ENCODE data around the gene EIPR1.

Gene EIPR1

DNA sequence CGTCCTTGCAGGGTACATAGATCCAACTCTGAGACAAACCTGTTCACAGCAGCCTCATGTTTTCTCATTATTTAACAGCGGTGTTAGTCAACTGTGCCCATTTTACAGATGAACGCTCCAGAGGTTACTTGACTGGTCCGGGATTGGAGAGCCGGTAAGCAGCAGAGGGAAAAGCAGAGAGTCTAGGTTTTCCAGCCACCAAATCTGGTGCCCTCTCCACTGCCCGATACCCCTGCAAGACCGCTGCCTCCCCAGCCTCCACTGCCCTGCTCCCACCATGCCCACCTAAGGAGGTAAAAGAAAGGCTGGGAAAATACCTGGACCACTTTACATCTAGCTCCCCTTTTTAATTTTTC is 51.5 kb downstream of the EIPR1 start:
- no peaks in the 10 kb centered on the region for H3K27me3 ChIP-seq (ENCODE audit: control insufficient read depth, insufficient read depth, low read length, poor library complexity, severe bottlenecking)
- no peak overlapping the region for H3K4me3 ChIP-seq (ENCODE audit: insufficient read depth, low read depth, low read length)
- no peaks in the 10 kb centered on the region for H3K36me3 ChIP-seq (ENCODE audit: control insufficient read depth, insufficient read depth, low read length)
- no peak overlapping the region for H3K27ac ChIP-seq (ENCODE audit: insufficient read depth, low read depth, low read length, poor library complexity, severe bottlenecking)
- H3K9me3 ChIP-seq (ENCODE audit: control insufficient read depth, low read length): no peaks in the 10 kb centered on the region
- WGBS, 2 experiments: 96% methylated on average over 7 of the region's 7 CpGs
- H3K4me1 ChIP-seq (ENCODE audit: control insufficient read depth, insufficient read depth, low read length): peaks cover 4% of the 10 kb centered on the region

GRCh38 chr2:3325458-3326181 is 52.0 kb downstream of the EIPR1 start:
- no peak overlapping the region for H3K27ac ChIP-seq (ENCODE audit: insufficient read depth, low read depth, low read length, poor library complexity, severe bottlenecking)
- peaks cover 4% of the 10 kb centered on the region for H3K4me1 ChIP-seq (ENCODE audit: control insufficient read depth, insufficient read depth, low read length)
- no peaks in the 10 kb centered on the region for H3K27me3 ChIP-seq (ENCODE audit: control insufficient read depth, insufficient read depth, low read length, poor library complexity, severe bottlenecking)
- H3K4me3 ChIP-seq (ENCODE audit: insufficient read depth, low read depth, low read length): no peak overlapping the region
- no peaks in the 10 kb centered on the region for H3K36me3 ChIP-seq (ENCODE audit: control insufficient read depth, insufficient read depth, low read length)
- H3K9me3 ChIP-seq (ENCODE audit: control insufficient read depth, low read length): no peaks in the 10 kb centered on the region
- WGBS, 2 experiments: 78 to 80% methylated on average over 11 of the region's 11 CpGs

DNA sequence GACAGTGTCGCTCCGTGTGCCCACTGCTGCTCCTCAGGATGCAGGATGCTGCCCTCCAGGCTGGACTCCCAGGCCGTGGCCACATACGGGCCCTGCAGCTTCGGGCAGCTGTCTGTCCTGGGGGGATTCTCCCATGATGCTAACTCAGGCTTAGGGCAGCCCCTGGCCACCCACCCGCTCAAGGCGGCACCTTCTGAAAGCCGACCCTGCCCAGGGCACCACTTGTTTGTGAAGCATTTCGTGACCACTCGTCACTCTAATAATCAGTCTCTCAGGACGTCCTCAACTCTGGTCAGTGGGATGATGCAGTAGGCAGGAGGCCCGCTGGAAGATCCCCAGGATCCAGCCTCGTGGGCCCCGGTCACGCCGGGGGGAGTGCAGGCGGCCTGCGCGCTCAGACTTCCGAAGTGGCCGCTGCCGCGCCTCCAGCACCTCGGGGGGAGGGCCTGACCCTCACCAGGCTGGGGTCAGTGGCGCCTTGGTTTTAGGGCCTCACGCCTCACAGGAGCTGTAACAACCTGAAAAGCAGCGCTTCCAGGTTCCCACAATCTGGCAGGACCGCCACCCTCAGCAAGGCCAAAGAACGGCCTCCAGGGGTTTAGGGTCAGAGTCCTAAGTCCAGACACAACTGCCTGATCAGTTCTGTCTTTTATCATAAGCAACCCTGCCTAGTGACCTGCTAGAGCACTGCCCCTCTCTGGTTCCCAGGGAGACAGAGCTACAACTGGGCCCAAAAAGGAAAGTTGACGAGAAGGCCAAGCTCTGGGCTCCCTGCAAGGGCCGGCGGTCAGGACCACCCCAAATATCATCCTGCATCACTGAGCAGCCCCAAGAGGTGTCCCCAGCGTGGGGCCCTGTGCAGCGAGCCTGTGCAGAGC is 53.0 kb downstream of the EIPR1 start:
- Histone ChIP-seq H3K4me1 (ENCODE audit: control insufficient read depth, insufficient read depth, low read length) (peaks cover 4% of the 10 kb centered on the region), H3K36me3 (ENCODE audit: control insufficient read depth, insufficient read depth, low read length) (no peaks in the 10 kb centered on the region), H3K4me3 (ENCODE audit: insufficient read depth, low read depth, low read length) (no peak overlapping the region), H3K27ac (ENCODE audit: insufficient read depth, low read depth, low read length, poor library complexity, severe bottlenecking) (no peak overlapping the region), H3K9me3 (ENCODE audit: control insufficient read depth, low read length) (no peaks in the 10 kb centered on the region), H3K27me3 (ENCODE audit: control insufficient read depth, insufficient read depth, low read length, poor library complexity, severe bottlenecking) (no peaks in the 10 kb centered on the region)
- WGBS, 2 experiments: 95% methylated on average over 34 of the region's 34 CpGs

DNA sequence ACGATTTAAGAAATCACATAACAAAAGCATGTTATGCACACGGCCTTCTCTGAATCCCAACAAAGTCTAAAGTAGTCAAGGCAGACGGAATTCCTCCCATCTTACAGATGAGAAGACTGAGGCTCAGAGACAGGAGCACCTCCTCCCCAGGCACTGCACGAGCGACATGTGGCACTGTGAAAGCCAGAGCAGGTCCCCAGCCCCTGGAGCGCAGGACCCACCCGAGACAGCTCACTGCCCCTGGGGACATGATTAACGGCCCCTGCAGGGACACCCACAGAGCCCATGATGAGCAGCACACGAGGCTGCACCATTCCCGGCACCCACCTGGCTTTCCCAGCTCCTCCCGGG is 53.6 kb downstream of the EIPR1 start:
- 94% methylated on average over 11 of the region's 11 CpGs for WGBS, 2 experiments
- no peak overlapping the region for H3K27ac ChIP-seq (ENCODE audit: insufficient read depth, low read depth, low read length, poor library complexity, severe bottlenecking)
- H3K27me3 ChIP-seq (ENCODE audit: control insufficient read depth, insufficient read depth, low read length, poor library complexity, severe bottlenecking): no peaks in the 10 kb centered on the region
- no peak overlapping the region for H3K4me3 ChIP-seq (ENCODE audit: insufficient read depth, low read depth, low read length)
- H3K9me3 ChIP-seq (ENCODE audit: control insufficient read depth, low read length): no peaks in the 10 kb centered on the region
- peaks cover 4% of the 10 kb centered on the region for H3K4me1 ChIP-seq (ENCODE audit: control insufficient read depth, insufficient read depth, low read length)
- H3K36me3 ChIP-seq (ENCODE audit: control insufficient read depth, insufficient read depth, low read length): no peaks in the 10 kb centered on the region

- 94 to 95% methylated on average over 19 of the region's 19 CpGs for WGBS, 2 experiments
- Histone ChIP-seq H3K4me3 (ENCODE audit: insufficient read depth, low read depth, low read length) (no peak overlapping the region), H3K36me3 (ENCODE audit: control insufficient read depth, insufficient read depth, low read length) (no peaks in the 10 kb centered on the region), H3K27me3 (ENCODE audit: control insufficient read depth, insufficient read depth, low read length, poor library complexity, severe bottlenecking) (no peaks in the 10 kb centered on the region), H3K9me3 (ENCODE audit: control insufficient read depth, low read length) (no peaks in the 10 kb centered on the region), H3K4me1 (ENCODE audit: control insufficient read depth, insufficient read depth, low read length) (peaks cover 4% of the 10 kb centered on the region), H3K27ac (ENCODE audit: insufficient read depth, low read depth, low read length, poor library complexity, severe bottlenecking) (no peak overlapping the region)
Observed at GRCh38 chr2:3323360-3324035, 54.1 kb downstream of the EIPR1 start.

GRCh38 chr2:3322311-3322970 is 55.2 kb downstream of the EIPR1 start:
- Histone ChIP-seq H3K27me3 (ENCODE audit: control insufficient read depth, insufficient read depth, low read length, poor library complexity, severe bottlenecking) (no peaks in the 10 kb centered on the region), H3K9me3 (ENCODE audit: control insufficient read depth, low read length) (no peaks in the 10 kb centered on the region), H3K27ac (ENCODE audit: insufficient read depth, low read depth, low read length, poor library complexity, severe bottlenecking) (no peak overlapping the region), H3K36me3 (ENCODE audit: control insufficient read depth, insufficient read depth, low read length) (no peaks in the 10 kb centered on the region), H3K4me3 (ENCODE audit: insufficient read depth, low read depth, low read length) (no peak overlapping the region), H3K4me1 (ENCODE audit: control insufficient read depth, insufficient read depth, low read length) (peaks cover 4% of the 10 kb centered on the region)
- WGBS, 2 experiments: 94 to 95% methylated on average over 18 of the region's 18 CpGs

GRCh38 chr2:3321825-3322224 is 55.8 kb downstream of the EIPR1 start:
- Histone ChIP-seq H3K9me3 (ENCODE audit: control insufficient read depth, low read length) (no peaks in the 10 kb centered on the region), H3K4me1 (ENCODE audit: control insufficient read depth, insufficient read depth, low read length) (peaks cover 4% of the 10 kb centered on the region), H3K36me3 (ENCODE audit: control insufficient read depth, insufficient read depth, low read length) (no peaks in the 10 kb centered on the region), H3K27me3 (ENCODE audit: control insufficient read depth, insufficient read depth, low read length, poor library complexity, severe bottlenecking) (no peaks in the 10 kb centered on the region), H3K27ac (ENCODE audit: insufficient read depth, low read depth, low read length, poor library complexity, severe bottlenecking) (no peak overlapping the region), H3K4me3 (ENCODE audit: insufficient read depth, low read depth, low read length) (no peak overlapping the region)
- WGBS, 2 experiments: 94 to 96% methylated on average over 17 of the region's 17 CpGs

DNA sequence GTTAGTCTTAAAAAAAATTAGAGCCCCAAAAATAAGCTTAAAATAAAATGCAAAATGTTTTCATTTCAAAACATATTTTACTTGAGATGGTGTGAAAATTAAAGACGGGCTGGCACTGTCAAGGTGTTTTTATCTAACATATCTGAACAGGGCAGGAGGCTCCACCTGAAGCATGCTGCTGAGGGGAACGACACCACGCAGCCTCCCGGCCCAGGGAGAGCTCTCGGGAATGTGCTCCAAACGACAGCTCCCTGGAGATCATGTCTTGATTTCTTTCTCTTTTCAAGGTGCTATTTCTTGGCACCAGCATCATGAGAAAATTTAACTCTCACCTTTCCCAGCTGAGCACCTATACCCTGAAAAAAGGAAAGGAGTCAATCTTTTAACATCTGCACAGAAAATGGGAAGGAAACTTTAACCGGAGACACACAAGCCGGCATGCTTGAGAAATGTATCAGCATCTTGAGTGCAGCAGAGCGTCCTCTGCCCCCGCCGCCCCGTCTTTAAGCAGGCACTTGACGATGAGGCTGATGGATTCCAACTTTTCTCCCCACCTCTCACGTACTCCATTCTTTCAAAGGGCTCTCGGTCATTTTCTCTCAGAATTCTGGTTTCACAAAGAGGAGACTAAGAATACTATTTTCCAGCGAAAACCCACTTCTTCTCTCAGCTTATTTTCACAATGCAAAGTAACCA is 56.6 kb downstream of the EIPR1 start:
- Histone ChIP-seq H3K4me1 (ENCODE audit: control insufficient read depth, insufficient read depth, low read length) (peaks cover 4% of the 10 kb centered on the region), H3K36me3 (ENCODE audit: control insufficient read depth, insufficient read depth, low read length) (no peaks in the 10 kb centered on the region), H3K4me3 (ENCODE audit: insufficient read depth, low read depth, low read length) (no peak overlapping the region), H3K27ac (ENCODE audit: insufficient read depth, low read depth, low read length, poor library complexity, severe bottlenecking) (no peak overlapping the region), H3K27me3 (ENCODE audit: control insufficient read depth, insufficient read depth, low read length, poor library complexity, severe bottlenecking) (no peaks in the 10 kb centered on the region), H3K9me3 (ENCODE audit: control insufficient read depth, low read length) (no peaks in the 10 kb centered on the region)
- 73 to 76% methylated on average over 16 of the region's 16 CpGs for WGBS, 2 experiments

DNA sequence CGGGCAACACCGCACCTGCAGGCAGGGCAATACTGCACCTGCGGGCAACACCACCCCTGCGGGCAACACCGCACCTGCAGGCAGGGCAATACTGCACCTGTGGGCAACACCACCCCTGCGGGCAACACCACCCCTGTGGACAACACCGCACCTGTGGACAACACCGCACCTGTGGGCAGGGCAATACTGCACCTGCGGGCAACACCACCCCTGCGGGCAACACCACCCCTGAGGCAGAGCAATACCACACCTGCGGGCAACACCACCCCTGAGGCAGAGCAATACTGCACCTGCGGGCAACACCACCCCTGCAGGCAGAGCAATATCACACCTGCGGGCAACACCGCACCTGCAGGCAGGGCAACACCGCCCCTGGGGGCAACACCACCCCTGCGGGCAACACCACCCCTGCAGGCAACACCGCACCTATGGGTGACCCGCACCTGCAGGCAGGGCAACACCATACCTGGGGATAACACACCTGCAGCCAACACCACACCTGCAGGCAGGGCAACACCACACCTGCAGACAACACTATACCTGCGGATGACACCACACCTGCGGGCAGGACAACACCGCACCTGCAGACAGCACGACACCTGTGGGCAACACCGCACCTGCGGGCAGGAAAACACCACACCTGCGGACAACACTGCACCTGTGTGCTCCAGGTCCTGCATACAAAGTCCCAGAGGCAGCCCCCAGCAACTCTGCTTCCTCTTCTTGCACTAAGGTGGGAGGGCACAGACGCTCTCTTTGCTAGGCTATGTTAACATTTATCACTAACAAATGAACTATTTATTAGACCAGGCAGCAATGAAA is 57.7 kb downstream of the EIPR1 start:
- H3K27me3 ChIP-seq (ENCODE audit: control insufficient read depth, insufficient read depth, low read length, poor library complexity, severe bottlenecking): no peaks in the 10 kb centered on the region
- H3K9me3 ChIP-seq (ENCODE audit: control insufficient read depth, low read length): no peaks in the 10 kb centered on the region
- no peak overlapping the region for H3K27ac ChIP-seq (ENCODE audit: insufficient read depth, low read depth, low read length, poor library complexity, severe bottlenecking)
- no peaks in the 10 kb centered on the region for H3K4me1 ChIP-seq (ENCODE audit: control insufficient read depth, insufficient read depth, low read length)
- H3K4me3 ChIP-seq (ENCODE audit: insufficient read depth, low read depth, low read length): no peak overlapping the region
- H3K36me3 ChIP-seq (ENCODE audit: control insufficient read depth, insufficient read depth, low read length): no peaks in the 10 kb centered on the region
- WGBS, 2 experiments: 96% methylated on average over 26 of the region's 26 CpGs

Measured in ectodermal cell (in vitro differentiated cells).